H9 (cell line): Measurements from ENCODE around the gene SF3B3. TPM values are rescaled to one million over a fixed set of nuclear protein-coding genes. Genes with fewer than 3 reads are reported as not detected.

ENCODE experiments used
- DNase-seq: peaks from one replicate; pipeline ENCODE4 v3.0.0-alpha.2; 2017
- H2AFZ ChIP-seq: one replicate; pipeline ENCODE4 v1.6.1; 2013; ENCODE audit warnings: mild to moderate bottlenecking, low read length, control low read depth, moderate library complexity
- H2AK5ac ChIP-seq: 2 replicates; pipeline ENCODE4 v1.6.1; 2013; ENCODE audit warnings: low read length, control low read depth, mixed read lengths; ENCODE audit not compliant: insufficient read length
- H2BK120ac ChIP-seq: one replicate; pipeline ENCODE4 v1.6.1; 2013; ENCODE audit warnings: low read depth, mild to moderate bottlenecking, low read length, control low read depth, inconsistent platforms; ENCODE audit not compliant: poor library complexity, severe bottlenecking
- H2BK12ac ChIP-seq: 2 replicates; pipeline ENCODE4 v1.6.1; 2013; ENCODE audit warnings: low read length, control low read depth, mixed read lengths, low read depth; ENCODE audit not compliant: insufficient read length
- H2BK15ac ChIP-seq: 2 replicates; pipeline ENCODE4 v1.6.1; 2013; ENCODE audit warnings: low read depth, low read length, control low read depth
- H2BK20ac ChIP-seq: one replicate; pipeline ENCODE4 v1.6.1; 2013; ENCODE audit warnings: low read depth, mild to moderate bottlenecking, low read length, control low read depth, inconsistent platforms; ENCODE audit not compliant: poor library complexity, severe bottlenecking
- H2BK5ac ChIP-seq: 2 replicates; pipeline ENCODE4 v1.6.1; 2013; ENCODE audit warnings: low read length, control low read depth, mixed read lengths; ENCODE audit not compliant: insufficient read length
- H3K14ac ChIP-seq: 2 replicates; pipeline ENCODE4 v1.6.1; 2013; ENCODE audit warnings: low read length, control low read depth; ENCODE audit not compliant: insufficient read depth
- H3K18ac ChIP-seq: 2 replicates; pipeline ENCODE4 v1.6.1; 2013; ENCODE audit warnings: low read depth, mild to moderate bottlenecking, mixed read lengths, low read length, control low read depth; ENCODE audit not compliant: insufficient read length
- H3K23ac ChIP-seq: 2 replicates; pipeline ENCODE4 v1.6.1; 2013; ENCODE audit warnings: low read length, control low read depth, mixed read lengths, low read depth; ENCODE audit not compliant: insufficient read length
- H3K23me2 ChIP-seq: 2 replicates; pipeline ENCODE4 v1.6.1; 2013; ENCODE audit warnings: low read depth, mild to moderate bottlenecking, mixed read lengths, low read length, control low read depth; ENCODE audit not compliant: insufficient read length, poor library complexity, severe bottlenecking
- H3K27ac ChIP-seq: 2 replicates; pipeline ENCODE4 v1.5.1; 2013; ENCODE audit warnings: low read length, control low read depth, mixed read lengths, low read depth; ENCODE audit not compliant: insufficient read length
- H3K27me3 ChIP-seq: 2 replicates; pipeline ENCODE4 v1.6.1; 2013; ENCODE audit warnings: low read length, control low read depth, inconsistent platforms; ENCODE audit not compliant: insufficient read depth
- H3K4ac ChIP-seq: 2 replicates; pipeline ENCODE4 v1.6.1; 2013; ENCODE audit warnings: low read depth, mild to moderate bottlenecking, control low read depth, inconsistent platforms, low read length, moderate library complexity
- H3K4me1 ChIP-seq: 2 replicates; pipeline ENCODE4 v1.6.1; 2013; ENCODE audit warnings: low read length, control low read depth, inconsistent platforms; ENCODE audit not compliant: insufficient read depth
- H3K4me2 ChIP-seq: 2 replicates; pipeline ENCODE4 v1.6.1; 2013; ENCODE audit warnings: low read length, control low read depth, mixed read lengths; ENCODE audit not compliant: insufficient read length, insufficient read depth
- H3K56ac ChIP-seq: 2 replicates; pipeline ENCODE4 v1.6.1; 2013; ENCODE audit warnings: low read depth, mild to moderate bottlenecking, mixed read lengths, low read length, control low read depth; ENCODE audit not compliant: insufficient read length
- H3K79me1 ChIP-seq: 2 replicates; pipeline ENCODE4 v1.6.1; 2013; ENCODE audit warnings: low read depth, mild to moderate bottlenecking, moderate library complexity, low read length, control low read depth, inconsistent platforms; ENCODE audit not compliant: insufficient read depth, poor library complexity, severe bottlenecking
- H3K79me2 ChIP-seq: 2 replicates; pipeline ENCODE4 v1.6.1; 2013; ENCODE audit warnings: low read length, control low read depth, inconsistent platforms; ENCODE audit not compliant: insufficient read depth
- H3K9ac ChIP-seq: 2 replicates; pipeline ENCODE4 v1.6.1; 2013; ENCODE audit warnings: low read length, control low read depth, mixed read lengths; ENCODE audit not compliant: insufficient read length; ENCODE audit errors: extremely low read depth
- H3K9me3 ChIP-seq: one replicate; pipeline ENCODE4 v1.6.1; 2013; ENCODE audit warnings: low read depth, low read length, inconsistent platforms; ENCODE audit not compliant: control insufficient read depth
- H3T11ph ChIP-seq: one replicate; pipeline ENCODE4 v1.6.1; 2013; ENCODE audit warnings: mild to moderate bottlenecking, low read length, control low read depth, inconsistent platforms
- H4K20me1 ChIP-seq: one replicate; pipeline ENCODE4 v1.6.1; 2013; ENCODE audit not compliant: control insufficient read depth, insufficient read length, insufficient read depth
- H4K5ac ChIP-seq: 2 replicates; pipeline ENCODE4 v1.6.1; 2013; ENCODE audit warnings: low read depth, mild to moderate bottlenecking, mixed read lengths, low read length, control low read depth; ENCODE audit not compliant: insufficient read length
- H4K8ac ChIP-seq: replicated peaks from 2 replicates; pipeline ENCODE4 v1.6.1; 2013; ENCODE audit warnings: low read length, control low read depth, mixed read lengths, low read depth; ENCODE audit not compliant: insufficient read length
- H4K91ac ChIP-seq: 2 replicates; pipeline ENCODE4 v1.6.1; 2013; ENCODE audit warnings: low read depth, mild to moderate bottlenecking, moderate library complexity, mixed read lengths, low read length, control low read depth; ENCODE audit not compliant: insufficient read length
- H3K27ac Mint-ChIP-seq, 3 experiments: 2 replicates in 2 of 3; 3 replicates in 1 of 3; pipeline ENCODE4 v1.8.0; 2020 to 2021; ENCODE audit warnings: mixed read lengths in 3 of 3, mild to moderate bottlenecking in 1 of 3, moderate library complexity in 1 of 3
- H3K27me3 Mint-ChIP-seq: 2 replicates; pipeline ENCODE4 v1.8.0; 2021; ENCODE audit warnings: low read depth, mild to moderate bottlenecking, moderate library complexity, mixed read lengths
- H3K36me3 Mint-ChIP-seq, 3 experiments: 2 replicates in 2 of 3; 3 replicates in 1 of 3; pipeline ENCODE4 v1.8.0; 2020 to 2021; ENCODE audit warnings: low read depth in 3 of 3, mixed read lengths in 3 of 3; ENCODE audit not compliant: insufficient read depth in 1 of 3
- H3K4me1 Mint-ChIP-seq, 2 experiments: 2 replicates each; pipeline ENCODE4 v1.8.0; 2020; ENCODE audit warnings: mixed read lengths in 2 of 2
- H3K4me3 Mint-ChIP-seq, 2 experiments: 2 replicates in 1 of 2; 3 replicates in 1 of 2; pipeline ENCODE4 v1.8.0; 2020 to 2021; ENCODE audit warnings: mild to moderate bottlenecking in 2 of 2, mixed read lengths in 2 of 2, moderate library complexity in 1 of 2
- H3K9me3 Mint-ChIP-seq, 2 experiments: 2 replicates in 1 of 2; 3 replicates in 1 of 2; pipeline ENCODE4 v1.8.0; 2020; ENCODE audit warnings: mild to moderate bottlenecking in 2 of 2, mixed read lengths in 2 of 2, moderate library complexity in 1 of 2
- CTCF ChIP-seq: fragments of 200-600 bp; sonication (generic); conservative IDR thresholded peaks from 3 replicates; pipeline ENCODE4 v1.8.0; 2021; ENCODE audit warnings: antibody characterized with exemption, mild to moderate bottlenecking
- WGBS: extraction: QIAGEN DNeasy Blood & Tissue Kit; methylation state at CpG from one replicate; pipeline ENCODE4 v1.1.7; 2013; ENCODE audit warnings: missing lambda C conversion rate, low lambda C conversion rate, mixed read lengths; ENCODE audit not compliant: insufficient read length; ENCODE audit errors: extremely low coverage; 5-methylcytosine and 5-hydroxymethylcytosine counted together
- total RNA-seq: library from RNA; stranded (reverse); gene quantifications from 2 replicates; pipeline ENCODE4 v1.2.1, GENCODE V29; 2021

The SF3B3 gene
- total RNA-seq, 1 experiment from 2014 or later, result 493 TPM

GRCh38 chr16:70592106-70592571 lies 68.5 kb downstream of the SF3B3 start:
- Histone ChIP-seq H2BK15ac (no peak overlapping the region), H2BK5ac (no peak overlapping the region), H3K9me3 (no peaks in the 10 kb centered on the region), H3K79me1 (no peaks in the 10 kb centered on the region), H2AFZ (no peak overlapping the region), H3K4me2 (no peak overlapping the region), H3K9ac (no peak overlapping the region), H4K5ac (no peak overlapping the region), H3K56ac (no peak overlapping the region), H3K18ac (no peak overlapping the region), H3K23me2 (no peaks in the 10 kb centered on the region), H3K14ac (no peak overlapping the region), H3K27ac (no peak overlapping the region), H2BK20ac (no peak overlapping the region), H3K4ac (no peak overlapping the region), H4K91ac (no peak overlapping the region), H3T11ph (no peak overlapping the region), H4K8ac (no peak overlapping the region), H3K27me3 (no peaks in the 10 kb centered on the region), H3K4me1 (no peaks in the 10 kb centered on the region), H2AK5ac (no peak overlapping the region), H3K79me2 (no peaks in the 10 kb centered on the region), H2BK12ac (no peak overlapping the region), H3K23ac (no peak overlapping the region), H2BK120ac (no peak overlapping the region), H4K20me1 (no peaks in the 10 kb centered on the region)
- Mint-ChIP-seq H3K9me3 (no peaks in the 10 kb centered on the region), H3K36me3 (no peaks in the 10 kb centered on the region), H3K27ac (no peak overlapping the region), H3K4me1 (peaks cover 3 to 11% of the 10 kb centered on the region in 2 experiments; a peak in 3 of 4 replicates), H3K4me3 (no peak overlapping the region), H3K27me3 (peaks cover 9% of the 10 kb centered on the region)
- TF ChIP-seq CTCF, result no peak
- WGBS, result no CpG with 5 or more reads among the region's 5 CpGs
- no peak for DNase-seq
